ENCODE results near the gene PDE4B. TPM values are rescaled to one million over a fixed set of nuclear protein-coding genes. Genes with fewer than 3 reads are reported as not detected.

The PDE4B gene
- total RNA-seq: 18.6 TPM
- long read RNA-seq, partial matches to known transcripts: 4 of 14 reads
- long read RNA-seq, other reads (novel, unspliced or antisense): 9 of 14 reads

- DNase-seq (ENCODE audit: low spot score): no peak
Measured at GRCh38 chr1:65792669-65793358, at the start of gene PDE4B. Gene PDE4B, plus strand, starts transcription at chr1:65792895.

DNA sequence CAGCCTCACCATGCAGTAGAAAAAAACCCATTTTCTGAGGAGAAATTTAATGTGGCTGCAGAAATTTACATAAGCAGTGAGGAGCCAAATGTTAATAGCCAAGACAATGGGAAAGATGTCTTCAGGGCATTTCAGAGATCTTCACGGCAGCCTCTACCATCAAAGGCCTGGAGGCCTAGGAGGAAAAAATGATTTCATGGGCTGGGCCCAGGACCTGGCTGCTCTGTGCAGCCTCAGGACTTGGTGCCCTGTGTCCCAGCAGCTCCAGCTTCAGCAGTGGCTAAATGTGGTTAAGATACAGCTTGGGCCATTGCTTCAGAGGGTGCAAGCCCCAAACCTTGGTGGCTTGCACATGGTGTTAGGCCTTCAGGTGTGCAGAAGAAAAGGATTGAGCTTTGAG is 48.0 kb upstream of the PDE4B start:
- no peak for DNase-seq (ENCODE audit: low spot score)

DNA sequence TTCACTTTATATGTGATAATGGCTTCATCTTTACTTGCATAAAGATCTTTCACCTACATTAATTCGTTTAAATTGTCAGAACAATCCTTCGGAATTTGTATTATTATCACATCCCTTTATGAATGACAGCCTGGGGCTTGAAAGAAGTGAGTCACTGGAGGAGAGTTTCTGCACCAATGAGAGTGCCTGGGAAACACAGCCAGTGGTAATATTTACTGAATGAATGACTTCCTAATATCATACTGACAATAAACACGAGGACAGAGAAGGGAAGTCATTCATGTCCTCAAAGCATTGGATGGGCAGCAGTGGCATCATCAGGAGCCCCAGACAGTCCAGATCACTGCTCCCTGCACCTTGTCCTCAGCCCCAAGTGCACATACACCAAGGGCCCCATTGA is 40.7 kb upstream of the PDE4B start:
- no peak for DNase-seq (ENCODE audit: low spot score)

- no peak for DNase-seq (ENCODE audit: low spot score)
Measured at GRCh38 chr1:65756616-65757015, 36.1 kb upstream of the PDE4B start.

DNA sequence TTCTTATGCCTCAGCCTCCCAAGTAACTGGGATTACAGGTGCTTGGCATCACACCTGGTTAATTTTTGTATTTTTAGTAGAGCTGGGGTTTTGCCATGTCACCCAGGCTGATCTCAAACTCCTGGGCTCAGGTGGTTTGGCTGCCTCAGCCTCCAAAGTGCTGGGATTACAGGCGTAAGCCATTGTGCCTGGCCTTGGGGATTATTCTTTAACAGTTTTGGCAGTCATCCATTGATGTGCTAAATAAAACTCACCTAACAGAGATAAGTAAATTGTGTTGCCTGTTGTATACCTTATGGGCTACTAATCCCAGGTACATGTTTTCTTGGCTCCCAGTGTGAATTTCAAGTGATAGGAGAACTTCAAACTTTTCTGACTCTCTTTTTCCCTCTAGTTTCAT is 35.2 kb upstream of the PDE4B start:
- DNase-seq (ENCODE audit: low spot score): no peak

- DNase-seq (ENCODE audit: low spot score): no peak
Measured at GRCh38 chr1:65758128-65758527, 34.6 kb upstream of the PDE4B start.

- no peak for DNase-seq (ENCODE audit: low spot score)
Measured at GRCh38 chr1:65759516-65759915, 33.2 kb upstream of the PDE4B start.

- no peak for DNase-seq (ENCODE audit: low spot score)
Measured at GRCh38 chr1:65762081-65762862, 30.4 kb upstream of the PDE4B start.

- no peak for DNase-seq (ENCODE audit: low spot score)
Measured at GRCh38 chr1:65764052-65764451, 28.6 kb upstream of the PDE4B start.

DNA sequence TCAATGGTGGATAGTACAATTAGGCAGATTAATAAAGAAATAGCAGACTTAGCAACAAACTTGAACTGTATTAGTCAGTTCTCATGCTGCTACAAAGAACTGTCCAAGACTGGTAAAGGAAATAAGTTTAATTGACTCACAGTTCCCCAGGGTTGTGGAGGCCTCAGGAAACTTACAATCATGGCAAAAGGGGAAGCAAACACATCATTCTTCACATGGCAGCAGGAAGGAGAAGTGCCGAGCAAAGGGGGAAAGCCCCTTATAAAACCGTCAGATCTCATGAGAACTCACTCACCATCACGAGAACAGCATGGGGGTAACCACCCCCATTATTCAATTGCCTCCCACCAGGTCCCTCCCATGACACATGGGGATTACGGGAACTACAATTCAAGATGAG is 27.1 kb upstream of the PDE4B start:
- DNase-seq (ENCODE audit: low spot score): no peak

- no peak for DNase-seq (ENCODE audit: low spot score)
Measured at GRCh38 chr1:65769636-65770035, 23.1 kb upstream of the PDE4B start.

DNA sequence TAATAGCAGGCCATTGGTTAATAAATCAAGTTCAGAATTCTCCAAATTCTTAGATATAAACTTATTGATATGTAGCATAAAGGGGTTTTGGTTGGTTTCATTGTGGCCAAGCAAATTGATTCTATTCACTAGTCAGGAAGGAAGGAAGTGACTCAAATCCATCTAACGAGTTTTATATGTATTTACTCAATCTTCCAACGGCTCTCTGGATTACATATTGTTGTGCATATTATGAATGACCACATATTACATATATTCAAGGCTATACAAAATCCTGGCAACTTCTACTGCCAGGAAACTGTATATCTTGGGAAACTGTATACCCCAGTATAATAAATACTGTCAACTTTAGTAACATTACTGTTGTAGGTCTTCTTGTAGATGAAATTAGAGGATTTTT is 20.1 kb upstream of the PDE4B start:
- DNase-seq (ENCODE audit: low spot score): no peak

- DNase-seq (ENCODE audit: low spot score): no peak
Measured at GRCh38 chr1:65773391-65774123, 19.1 kb upstream of the PDE4B start.

DNA sequence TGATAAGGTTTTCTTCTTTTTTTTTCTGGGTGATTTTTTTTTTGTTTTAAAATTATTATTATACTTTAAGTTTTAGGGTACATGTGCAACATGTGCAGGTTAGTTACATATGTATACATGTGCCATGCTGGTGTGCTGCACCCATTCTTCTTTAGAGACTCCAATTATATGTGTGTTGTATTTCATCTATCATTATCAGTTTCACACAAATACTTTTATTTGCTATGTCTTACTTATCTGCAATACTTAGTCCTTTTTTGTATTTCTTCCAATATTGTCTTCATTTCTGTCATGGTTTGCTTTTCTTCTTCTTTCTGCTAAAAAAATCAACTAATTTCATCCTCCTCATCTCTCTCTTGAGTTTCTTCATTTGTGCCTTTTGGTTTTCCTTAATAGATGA is 3.9 kb upstream of the PDE4B start:
- DNase-seq (ENCODE audit: low spot score): no peak

DNA sequence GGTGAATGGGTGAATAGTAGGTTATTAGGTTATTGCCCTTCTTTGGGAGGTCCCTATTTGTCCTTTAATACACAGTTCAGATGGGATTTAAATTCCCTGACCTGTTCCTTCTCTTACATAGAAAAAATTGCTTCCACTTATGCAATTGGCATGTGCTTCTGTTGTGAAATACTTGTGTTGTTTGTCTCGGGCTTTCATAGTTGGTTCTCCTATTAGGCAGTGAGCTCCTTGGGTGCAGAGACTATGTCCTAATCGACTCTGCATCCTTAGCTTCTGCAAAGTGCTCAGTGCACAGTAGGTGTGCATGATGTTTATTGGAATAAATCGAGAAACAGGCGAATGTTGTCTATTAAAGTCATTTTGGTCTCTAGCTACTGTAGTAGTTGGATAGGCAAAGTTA is 1.3 kb upstream of the PDE4B start:
- no peak for DNase-seq (ENCODE audit: low spot score)

DNA sequence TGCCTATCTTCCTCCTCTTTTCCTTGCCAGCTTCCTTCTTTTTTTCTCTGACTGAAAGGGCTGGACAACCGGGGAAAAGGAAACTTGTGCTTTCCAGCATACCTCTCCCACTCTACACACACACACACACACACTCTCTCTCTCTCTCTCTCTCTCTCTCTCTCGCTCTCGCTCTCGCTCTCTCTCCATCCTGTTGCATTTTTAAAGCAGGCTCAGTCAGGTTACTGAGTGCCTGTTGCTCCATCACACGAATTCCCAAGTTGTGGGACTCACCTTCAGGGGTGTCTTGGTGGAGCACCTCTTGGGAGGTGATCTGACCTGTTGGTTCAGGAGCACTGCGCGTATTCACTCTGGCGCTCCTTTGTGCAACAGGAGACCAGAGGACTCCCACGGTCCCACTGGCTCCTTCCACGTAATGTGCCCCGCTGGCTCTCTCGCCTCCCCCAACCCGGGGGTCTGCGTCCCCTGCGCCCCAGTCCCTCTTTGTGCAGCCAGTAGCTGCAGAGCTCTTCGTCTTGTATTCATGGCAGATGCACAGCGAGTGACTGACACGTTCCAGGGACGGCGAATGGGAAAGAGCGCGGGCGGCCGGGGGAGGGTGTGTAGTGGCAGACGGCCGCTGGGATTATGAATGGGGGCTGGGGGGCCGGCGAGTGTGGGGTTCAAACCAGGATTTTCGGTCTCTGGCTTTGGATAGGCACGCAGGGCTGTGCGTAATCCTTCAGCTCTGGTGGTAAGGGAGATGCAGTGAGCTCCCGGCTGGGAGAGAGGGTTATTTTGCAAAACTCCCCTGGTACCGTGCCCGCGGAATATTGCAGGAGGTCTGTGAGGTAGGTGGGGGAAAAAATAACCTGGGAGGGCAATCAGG is 660 bp upstream of the PDE4B start:
- DNase-seq (ENCODE audit: low spot score): no peak

GRCh38 chr1:65793359-65793732 is 651 bp downstream of the PDE4B start:
- no peak for DNase-seq (ENCODE audit: low spot score)

DNA sequence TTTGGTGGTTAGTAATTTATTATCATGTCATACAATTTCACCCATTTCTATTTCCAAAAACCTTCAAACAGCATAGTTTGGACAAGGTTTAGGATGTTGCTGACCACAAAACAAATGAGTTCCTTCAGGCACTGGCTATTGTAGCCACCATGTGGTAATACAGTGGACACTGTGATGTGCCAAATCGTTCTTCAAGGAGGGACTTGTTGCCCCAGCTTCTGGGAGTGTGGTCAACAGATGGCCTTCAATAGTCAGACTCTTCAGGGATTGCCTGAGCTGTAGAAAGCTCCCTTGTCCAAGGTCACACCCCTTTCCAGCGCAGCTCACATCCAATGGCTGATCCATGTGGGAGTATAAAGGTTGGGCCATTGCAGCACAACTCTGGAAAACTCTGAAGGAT is 2.6 kb downstream of the PDE4B start:
- no peak for DNase-seq (ENCODE audit: low spot score)

DNA sequence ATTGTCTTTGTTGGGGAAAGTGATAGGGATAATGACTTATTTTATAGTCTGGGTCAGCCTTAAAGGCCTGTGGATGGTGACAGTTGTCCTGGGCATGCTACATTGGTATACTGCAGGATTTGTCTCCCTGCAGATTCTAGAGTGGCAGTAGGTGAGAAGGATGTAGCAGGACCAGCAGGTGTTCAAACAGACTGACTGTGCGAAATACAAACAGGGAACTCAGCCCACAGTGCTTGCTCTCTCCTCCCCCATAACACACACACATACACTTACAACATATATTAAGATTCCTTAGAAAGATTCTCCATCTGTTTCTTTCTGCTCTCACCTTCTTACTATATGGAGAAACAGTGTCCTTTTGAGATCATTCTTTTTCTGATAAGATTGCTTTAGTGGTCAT is 6.9 kb downstream of the PDE4B start:
- no peak for DNase-seq (ENCODE audit: low spot score)

DNA sequence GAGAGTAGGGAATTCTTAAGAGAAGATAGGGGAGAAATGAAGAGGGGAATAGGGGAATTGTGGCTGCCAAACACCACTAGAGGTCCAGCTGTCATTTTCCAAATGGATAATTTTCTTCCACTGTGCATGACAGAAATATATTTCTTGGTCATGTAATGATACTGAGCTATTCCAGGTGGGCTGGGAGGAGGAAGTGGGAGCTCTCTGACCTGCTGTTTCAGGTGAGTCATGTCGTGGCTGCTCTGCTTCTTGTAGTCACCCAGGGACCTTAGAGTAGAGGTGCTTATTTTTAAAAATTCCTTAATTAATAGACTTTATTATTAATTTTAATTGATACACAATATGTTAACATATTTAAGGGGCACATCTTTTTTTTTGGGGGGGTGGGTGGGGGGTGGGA is 11.9 kb downstream of the PDE4B start:
- no peak for DNase-seq (ENCODE audit: low spot score)

GRCh38 chr1:65812065-65812464 is 19.4 kb downstream of the PDE4B start:
- no peak for DNase-seq (ENCODE audit: low spot score)
